ENCODE data around the gene KCNJ10.

DNA sequence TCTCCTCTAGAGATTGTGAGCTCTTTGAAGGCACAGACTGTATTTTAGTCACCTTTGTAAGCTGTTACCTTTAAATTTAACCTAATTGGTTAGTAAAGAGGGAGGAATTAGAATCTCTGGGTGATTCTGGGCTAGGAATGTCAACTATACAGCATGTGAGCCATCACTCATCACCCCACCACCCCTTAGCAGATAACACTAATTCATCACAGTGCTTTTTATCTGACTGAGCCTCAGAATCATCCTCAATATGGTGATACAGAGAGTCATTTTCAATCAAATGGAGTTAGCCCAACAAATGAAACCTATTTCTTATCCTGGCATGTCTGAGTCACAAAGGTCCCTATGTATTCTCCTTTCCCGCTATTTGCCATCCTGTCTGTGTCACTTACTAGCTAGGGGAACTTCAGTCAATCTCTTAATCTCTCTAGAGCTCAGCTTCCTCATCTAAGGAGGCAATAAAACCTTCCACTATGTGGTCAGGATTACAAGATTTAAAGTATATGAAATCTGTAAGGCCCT, 13.3 kb downstream of the KCNJ10 start:
- TF ChIP-seq, protein P1, sequence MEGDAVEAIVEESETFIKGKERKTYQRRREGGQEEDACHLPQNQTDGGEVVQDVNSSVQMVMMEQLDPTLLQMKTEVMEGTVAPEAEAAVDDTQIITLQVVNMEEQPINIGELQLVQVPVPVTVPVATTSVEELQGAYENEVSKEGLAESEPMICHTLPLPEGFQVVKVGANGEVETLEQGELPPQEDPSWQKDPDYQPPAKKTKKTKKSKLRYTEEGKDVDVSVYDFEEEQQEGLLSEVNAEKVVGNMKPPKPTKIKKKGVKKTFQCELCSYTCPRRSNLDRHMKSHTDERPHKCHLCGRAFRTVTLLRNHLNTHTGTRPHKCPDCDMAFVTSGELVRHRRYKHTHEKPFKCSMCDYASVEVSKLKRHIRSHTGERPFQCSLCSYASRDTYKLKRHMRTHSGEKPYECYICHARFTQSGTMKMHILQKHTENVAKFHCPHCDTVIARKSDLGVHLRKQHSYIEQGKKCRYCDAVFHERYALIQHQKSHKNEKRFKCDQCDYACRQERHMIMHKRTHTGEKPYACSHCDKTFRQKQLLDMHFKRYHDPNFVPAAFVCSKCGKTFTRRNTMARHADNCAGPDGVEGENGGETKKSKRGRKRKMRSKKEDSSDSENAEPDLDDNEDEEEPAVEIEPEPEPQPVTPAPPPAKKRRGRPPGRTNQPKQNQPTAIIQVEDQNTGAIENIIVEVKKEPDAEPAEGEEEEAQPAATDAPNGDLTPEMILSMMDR (optimal IDR thresholded peaks at IDR 0.05 in 1 of 3, IDR thresholded peaks at IDR 0.05 in 1 of 3, conservative IDR thresholded peaks at IDR 0.05 in 1 of 3; ENCODE audit: extremely low read depth in 1 of 3, insufficient read depth in 2 of 3, low read length in 3 of 3), result no peak
- TF ChIP-seq EZH2 (IDR thresholded peaks at IDR 0.05; ENCODE audit: low read length), result no peak

Measured in keratinocyte (primary cell).